ENCODE results near the gene KCNJ13.

The KCNJ13 gene

DNA sequence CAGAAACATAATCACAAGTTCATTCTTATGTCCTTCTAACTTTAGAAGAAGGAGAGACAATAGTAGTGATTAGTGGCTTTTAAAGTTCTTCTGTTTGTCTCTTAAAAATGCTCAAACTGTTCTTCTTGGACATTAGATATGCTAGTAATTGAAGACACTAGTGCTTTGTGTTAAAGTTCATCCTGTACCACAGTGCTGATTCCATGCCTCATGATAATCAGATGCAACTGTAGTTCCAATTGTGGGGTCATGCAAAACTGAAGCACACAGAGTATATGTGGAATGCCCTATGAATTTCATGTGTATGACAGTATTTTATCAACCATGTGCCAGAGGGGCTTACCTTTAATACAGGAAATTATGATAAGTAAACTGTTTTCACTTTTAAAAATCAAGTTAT, 11.4 kb upstream of the KCNJ13 start:
- H3K9me3 ChIP-seq (ENCODE audit: control insufficient read depth, low read length), result no peaks in the 10 kb centered on the region
- no peak overlapping the region for H3K4me3 ChIP-seq (ENCODE audit: low read depth, low read length)
- H3K9ac ChIP-seq, result no peak overlapping the region
- H3K4me2 ChIP-seq (ENCODE audit: low read length), result no peak overlapping the region
- no peaks in the 10 kb centered on the region for H3K4me1 ChIP-seq
- no peaks in the 10 kb centered on the region for H3K36me3 ChIP-seq (ENCODE audit: control insufficient read depth, insufficient read depth, low read length)
- peaks cover 4% of the 10 kb centered on the region for H3K79me2 ChIP-seq
- TF ChIP-seq, protein P1, sequence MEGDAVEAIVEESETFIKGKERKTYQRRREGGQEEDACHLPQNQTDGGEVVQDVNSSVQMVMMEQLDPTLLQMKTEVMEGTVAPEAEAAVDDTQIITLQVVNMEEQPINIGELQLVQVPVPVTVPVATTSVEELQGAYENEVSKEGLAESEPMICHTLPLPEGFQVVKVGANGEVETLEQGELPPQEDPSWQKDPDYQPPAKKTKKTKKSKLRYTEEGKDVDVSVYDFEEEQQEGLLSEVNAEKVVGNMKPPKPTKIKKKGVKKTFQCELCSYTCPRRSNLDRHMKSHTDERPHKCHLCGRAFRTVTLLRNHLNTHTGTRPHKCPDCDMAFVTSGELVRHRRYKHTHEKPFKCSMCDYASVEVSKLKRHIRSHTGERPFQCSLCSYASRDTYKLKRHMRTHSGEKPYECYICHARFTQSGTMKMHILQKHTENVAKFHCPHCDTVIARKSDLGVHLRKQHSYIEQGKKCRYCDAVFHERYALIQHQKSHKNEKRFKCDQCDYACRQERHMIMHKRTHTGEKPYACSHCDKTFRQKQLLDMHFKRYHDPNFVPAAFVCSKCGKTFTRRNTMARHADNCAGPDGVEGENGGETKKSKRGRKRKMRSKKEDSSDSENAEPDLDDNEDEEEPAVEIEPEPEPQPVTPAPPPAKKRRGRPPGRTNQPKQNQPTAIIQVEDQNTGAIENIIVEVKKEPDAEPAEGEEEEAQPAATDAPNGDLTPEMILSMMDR (IDR thresholded peaks at IDR 0.05), result no peak
- no peak overlapping the region for H2AFZ ChIP-seq
- no peak overlapping the region for H3K27ac ChIP-seq
- H3K27me3 ChIP-seq (ENCODE audit: control insufficient read depth, insufficient read depth, low read length), result no peaks in the 10 kb centered on the region

DNA sequence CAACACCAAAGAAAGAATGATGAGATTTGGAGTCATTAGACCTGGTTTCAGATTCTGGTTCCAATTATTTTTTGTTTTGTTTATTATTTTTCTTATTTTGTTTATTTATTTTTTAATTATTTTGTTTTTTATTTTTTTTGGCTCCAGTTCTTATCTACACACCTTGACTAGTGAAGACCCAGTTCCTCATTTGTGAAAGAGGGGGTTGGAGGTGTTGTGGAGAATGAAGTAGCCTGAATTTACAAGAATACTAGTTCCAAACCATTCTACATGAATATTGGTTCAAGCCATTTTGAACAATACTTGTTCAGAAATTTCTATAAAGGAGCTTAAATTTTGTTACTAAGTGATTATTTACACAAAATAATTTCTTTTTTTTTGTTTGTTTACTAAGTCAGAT, 6.9 kb upstream of the KCNJ13 start:
- Histone ChIP-seq H3K9me3 (ENCODE audit: control insufficient read depth, low read length) (no peaks in the 10 kb centered on the region), H3K27ac (no peak overlapping the region), H3K4me2 (ENCODE audit: low read length) (no peak overlapping the region), H3K9ac (no peak overlapping the region), H2AFZ (no peak overlapping the region), H3K79me2 (peaks cover 4% of the 10 kb centered on the region), H3K4me3 (ENCODE audit: low read depth, low read length) (no peak overlapping the region), H3K36me3 (ENCODE audit: control insufficient read depth, insufficient read depth, low read length) (no peaks in the 10 kb centered on the region), H3K4me1 (peaks cover 10% of the 10 kb centered on the region), H3K27me3 (ENCODE audit: control insufficient read depth, insufficient read depth, low read length) (no peaks in the 10 kb centered on the region)
- TF ChIP-seq, protein P1 (IDR thresholded peaks at IDR 0.05), result no peak

DNA sequence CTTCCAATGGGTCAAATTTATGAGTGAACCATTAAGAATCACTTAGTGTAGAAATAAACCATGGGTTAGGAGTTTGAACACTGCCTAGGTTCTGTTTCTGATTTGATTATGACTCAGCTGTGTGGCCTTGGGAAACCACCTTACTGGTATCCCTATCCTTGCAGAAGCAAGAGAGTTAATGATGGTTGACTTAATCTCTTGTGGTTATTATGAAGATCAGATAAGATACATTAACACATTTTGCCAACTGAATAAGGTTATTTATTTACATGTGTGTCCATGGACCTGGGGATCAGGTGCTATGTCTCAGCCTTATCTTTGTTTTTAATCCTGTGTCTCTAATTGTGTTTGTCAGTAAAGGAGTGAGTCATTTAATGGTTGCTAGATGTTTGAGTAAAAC, 5.4 kb upstream of the KCNJ13 start:
- Histone ChIP-seq H3K27me3 (ENCODE audit: control insufficient read depth, insufficient read depth, low read length) (no peaks in the 10 kb centered on the region), H3K4me2 (ENCODE audit: low read length) (no peak overlapping the region), H3K4me1 (peaks cover 13% of the 10 kb centered on the region), H3K9ac (no peak overlapping the region), H3K4me3 (ENCODE audit: low read depth, low read length) (no peak overlapping the region), H3K9me3 (ENCODE audit: control insufficient read depth, low read length) (no peaks in the 10 kb centered on the region), H2AFZ (no peak overlapping the region), H3K36me3 (ENCODE audit: control insufficient read depth, insufficient read depth, low read length) (no peaks in the 10 kb centered on the region), H3K79me2 (peaks cover 4% of the 10 kb centered on the region), H3K27ac (no peak overlapping the region)
- TF ChIP-seq, protein P1 (IDR thresholded peaks at IDR 0.05), result no peak

DNA sequence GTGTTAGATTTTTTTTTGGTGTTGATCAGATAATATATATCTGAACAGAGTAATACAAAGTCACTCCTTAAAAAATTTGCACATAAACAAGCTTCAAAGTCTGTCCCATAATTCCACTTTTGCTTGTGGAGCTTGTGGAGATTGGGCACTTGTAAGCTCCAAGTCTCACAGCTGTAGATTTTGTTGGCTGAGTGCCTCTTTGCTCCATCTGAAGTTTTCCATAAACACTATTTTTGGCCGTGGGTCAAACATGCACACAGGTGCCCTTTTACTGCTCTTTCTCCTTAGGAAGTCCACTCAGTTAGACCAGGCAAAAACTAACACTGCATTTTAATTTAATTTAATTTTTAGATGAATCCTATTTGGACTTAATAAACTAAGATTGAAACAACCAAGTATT, 3.6 kb upstream of the KCNJ13 start:
- TF ChIP-seq, protein P1 (IDR thresholded peaks at IDR 0.05), result no peak
- H3K36me3 ChIP-seq (ENCODE audit: control insufficient read depth, insufficient read depth, low read length), result no peaks in the 10 kb centered on the region
- peaks cover under 1% of the 10 kb centered on the region for H3K79me2 ChIP-seq
- no peaks in the 10 kb centered on the region for H3K27me3 ChIP-seq (ENCODE audit: control insufficient read depth, insufficient read depth, low read length)
- H3K9ac ChIP-seq, result no peak overlapping the region
- H3K4me1 ChIP-seq, result peaks cover 13% of the 10 kb centered on the region
- no peak overlapping the region for H2AFZ ChIP-seq
- peak overlapping the region; percentile 45 for H3K27ac ChIP-seq
- peak overlapping the region; percentile 3 for H3K4me2 ChIP-seq (ENCODE audit: low read length)
- H3K9me3 ChIP-seq (ENCODE audit: control insufficient read depth, low read length), result no peaks in the 10 kb centered on the region
- H3K4me3 ChIP-seq (ENCODE audit: low read depth, low read length), result no peak overlapping the region

DNA sequence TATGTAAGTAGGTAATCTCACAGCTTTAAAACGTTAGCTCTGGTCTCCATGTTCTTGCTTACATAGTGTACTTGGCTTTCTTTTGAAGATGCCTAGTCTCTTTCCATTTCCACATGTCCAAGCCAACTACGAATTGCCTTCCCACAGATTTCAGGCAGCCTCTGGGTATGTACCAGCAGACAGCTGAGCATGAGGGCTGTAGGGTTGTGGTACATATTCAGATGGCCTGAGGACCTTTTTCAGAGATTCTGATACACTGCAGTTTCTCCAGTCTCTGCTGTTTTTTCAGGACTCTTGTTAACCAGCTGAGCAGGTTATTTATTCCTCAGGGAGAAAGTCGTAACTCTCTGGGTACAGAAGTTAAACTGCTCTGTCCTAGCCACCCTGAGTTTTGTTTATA, 3.1 kb upstream of the KCNJ13 start:
- TF ChIP-seq, protein P1 (IDR thresholded peaks at IDR 0.05), result no peak
- Histone ChIP-seq H2AFZ (no peak overlapping the region), H3K27me3 (ENCODE audit: control insufficient read depth, insufficient read depth, low read length) (no peaks in the 10 kb centered on the region), H3K4me3 (ENCODE audit: low read depth, low read length) (no peak overlapping the region), H3K4me1 (peaks cover 13% of the 10 kb centered on the region), H3K9me3 (ENCODE audit: control insufficient read depth, low read length) (no peaks in the 10 kb centered on the region), H3K36me3 (ENCODE audit: control insufficient read depth, insufficient read depth, low read length) (no peaks in the 10 kb centered on the region), H3K9ac (no peak overlapping the region), H3K79me2 (no peaks in the 10 kb centered on the region), H3K4me2 (ENCODE audit: low read length) (peak overlapping the region; percentile 26), H3K27ac (peak overlapping the region; percentile 45)

Measured in parathyroid adenoma (tissue), 2 donors.